OCI-LY7 (cell line): ENCODE data around the gene SAFB2. TPM values are rescaled to one million over a fixed set of nuclear protein-coding genes. Genes with fewer than 3 reads are reported as not detected.

Source experiments
- BruUV-seq: library from RNA; stranded (reverse); fragments of 400-500 nt; replicated peaks from 2 replicates; lab custom pipeline; 2021; lab: Mats Ljungman, UMichigan
- CTCF ChIA-PET: fragments of 300-600 bp; sonication (Branson Sonifier 250); formaldehyde crosslinking; loops from one replicate; lab custom pipeline; 2022; ENCODE audit warnings: antibody characterized with exemption; ENCODE audit not compliant: unreplicated experiment; lab: Charles Lee
- POLR2A ChIA-PET: fragments of 300-600 bp; sonication (Branson Sonifier 250); formaldehyde crosslinking; loops from one replicate; lab custom pipeline; 2022; ENCODE audit warnings: antibody characterized with exemption; lab: Charles Lee
- DNase-seq: peaks from one replicate; pipeline ENCODE4 v3.0.0-alpha.2; 2015; ENCODE audit warnings: low spot score
- H2AFZ ChIP-seq: fragments of 200-600 bp; sonication (generic), shearing (Covaris generic); 2 replicates; pipeline ENCODE4 v1.6.1; 2014; ENCODE audit warnings: mild to moderate bottlenecking, antibody characterized with exemption, low read length, moderate library complexity
- H3K27ac ChIP-seq: fragments of 200-600 bp; sonication (generic); 2 replicates; pipeline ENCODE4 v1.5.1; 2014; ENCODE audit warnings: mixed run types, low read depth, mild to moderate bottlenecking, moderate library complexity, low read length, inconsistent platforms; ENCODE audit not compliant: poor library complexity, severe bottlenecking
- H3K36me3 ChIP-seq: fragments of 200-600 bp; sonication (generic); 2 replicates; pipeline ENCODE4 v1.6.1; 2014; ENCODE audit warnings: mild to moderate bottlenecking, antibody characterized with exemption, low read length, moderate library complexity, mixed read lengths; ENCODE audit not compliant: insufficient read depth
- H3K4me1 ChIP-seq: fragments of 200-600 bp; sonication (generic); 2 replicates; pipeline ENCODE4 v1.5.1; 2014; ENCODE audit warnings: mild to moderate bottlenecking, low read length; ENCODE audit not compliant: insufficient read depth, poor library complexity, severe bottlenecking
- H3K4me2 ChIP-seq: fragments of 200-600 bp; sonication (generic); 2 replicates; pipeline ENCODE4 v1.6.1; 2014; ENCODE audit warnings: mild to moderate bottlenecking, low read length
- H3K4me3 ChIP-seq: fragments of 200-600 bp; sonication (generic); 2 replicates; pipeline ENCODE4 v1.5.1; 2014; ENCODE audit warnings: mild to moderate bottlenecking, low read depth, low read length; ENCODE audit not compliant: poor library complexity, severe bottlenecking
- H3K79me2 ChIP-seq: fragments of 200-600 bp; sonication (generic); 2 replicates; pipeline ENCODE4 v1.6.1; 2016; ENCODE audit warnings: low read depth, mild to moderate bottlenecking, low read length, moderate library complexity, mixed read lengths; ENCODE audit not compliant: insufficient read depth
- H3K9me2 ChIP-seq: fragments of 200-600 bp; sonication (generic); 2 replicates; pipeline ENCODE4 v1.6.1; 2016; ENCODE audit warnings: mild to moderate bottlenecking, low read length, mixed read lengths; ENCODE audit not compliant: insufficient read depth
- H3K9me3 ChIP-seq: fragments of 200-600 bp; sonication (generic); 2 replicates; pipeline ENCODE4 v1.6.1; 2014; ENCODE audit warnings: mild to moderate bottlenecking, mixed run types, low read length, mixed read lengths
- H4K20me1 ChIP-seq: fragments of 200-600 bp; sonication (generic); 2 replicates; pipeline ENCODE4 v1.6.1; 2014; ENCODE audit warnings: mild to moderate bottlenecking, antibody characterized with exemption, low read length, moderate library complexity, mixed read lengths; ENCODE audit not compliant: insufficient read depth
- CTCF ChIP-seq: fragments of 200-600 bp; sonication (generic); conservative IDR thresholded peaks from 2 replicates; pipeline ENCODE4 v1.5.1; 2014; ENCODE audit warnings: mild to moderate bottlenecking, antibody characterized with exemption, low read length, moderate library complexity, mixed read lengths
- EZH2phosphoT487 ChIP-seq: fragments of 200-600 bp; sonication (generic); IDR thresholded peaks from 2 replicates; pipeline ENCODE4 v1.6.1; 2018; ENCODE audit warnings: low read depth, borderline replicate concordance, mild to moderate bottlenecking, mixed run types, antibody characterized with exemption, low read length, moderate library complexity, mixed read lengths
- intact Hi-C: fragments of 100-400 bp; cut with micrococcal nuclease; formaldehyde crosslinking; loops from one replicate; pipeline ENCODE4 v1.10.0; 2022; ENCODE audit not compliant: unreplicated experiment
- total RNA-seq, 2 experiments: library from RNA; depleted of rRNA in 1 of 2; stranded (reverse); fragments of >200 nt in 1 of 2; shearing (Covaris generic) in 1 of 2; gene quantifications; 2 replicates each; pipeline ENCODE4 v1.2.3, GENCODE V29; 2014 to 2022

The SAFB2 gene
- total RNA-seq, 2 experiments from 2014 or later = 52.8 to 111 TPM

GRCh38 chr19:5547881-5548280 is 74.7 kb downstream of the SAFB2 start:
- Histone ChIP-seq H4K20me1 (no peaks in the 10 kb centered on the region), H3K4me3 (no peak overlapping the region), H2AFZ (no peak overlapping the region), H3K79me2 (no peaks in the 10 kb centered on the region), H3K4me1 (no peaks in the 10 kb centered on the region), H3K9me2 (no peaks in the 10 kb centered on the region), H3K36me3 (no peaks in the 10 kb centered on the region), H3K9me3 (no peaks in the 10 kb centered on the region), H3K27ac (no peak overlapping the region), H3K4me2 (no peak overlapping the region)
- POLR2A ChIA-PET = interaction anchor here (0.6 to 0.7 kb wide), 2 partner anchors 44 to 719 kb away, joined by 5 read pairs; no protein-coding TSS in a partner anchor
- peak; percentile 42 for DNase-seq
- intact Hi-C loops = no loop called here
- TF ChIP-seq EZH2phosphoT487 = no peak
- TF ChIP-seq CTCF = peak; percentile 76
- no TSS peak for BruUV-seq
- CTCF ChIA-PET = no interaction called here

GRCh38 chr19:5545984-5546383 is 76.6 kb downstream of the SAFB2 start:
- ChIA-PET CTCF (no interaction called here), POLR2A (no interaction called here)
- intact Hi-C loops = no loop called here
- no peaks in the 10 kb centered on the region for H4K20me1 ChIP-seq
- H3K36me3 ChIP-seq = no peaks in the 10 kb centered on the region
- H2AFZ ChIP-seq = no peak overlapping the region
- no peaks in the 10 kb centered on the region for H3K9me3 ChIP-seq
- H3K4me2 ChIP-seq = no peak overlapping the region
- H3K4me3 ChIP-seq = no peak overlapping the region
- no TSS peak for BruUV-seq
- H3K9me2 ChIP-seq = no peaks in the 10 kb centered on the region
- no peak for TF ChIP-seq CTCF
- H3K27ac ChIP-seq = no peak overlapping the region
- no peak for DNase-seq
- H3K79me2 ChIP-seq = no peaks in the 10 kb centered on the region
- no peaks in the 10 kb centered on the region for H3K4me1 ChIP-seq

- CTCF ChIA-PET = no interaction called here
These were observed 77.5 kb downstream of the SAFB2 start for GRCh38 chr19:5545051-5545450.

More at GRCh38 chr19:5545051-5545450, 77.5 kb downstream of the SAFB2 start:
- H2AFZ ChIP-seq = no peak overlapping the region
- no peaks in the 10 kb centered on the region for H3K36me3 ChIP-seq
- H3K27ac ChIP-seq = no peak overlapping the region
- no peak for TF ChIP-seq CTCF
- TF ChIP-seq EZH2phosphoT487 = no peak
- H3K9me2 ChIP-seq = no peaks in the 10 kb centered on the region
- POLR2A ChIA-PET = no interaction called here
- no peaks in the 10 kb centered on the region for H3K79me2 ChIP-seq
- DNase-seq = no peak
- no peak overlapping the region for H3K4me3 ChIP-seq
- no peaks in the 10 kb centered on the region for H4K20me1 ChIP-seq
- H3K4me2 ChIP-seq = no peak overlapping the region
- intact Hi-C loops = no loop called here
- no peaks in the 10 kb centered on the region for H3K4me1 ChIP-seq
- H3K9me3 ChIP-seq = no peaks in the 10 kb centered on the region
- BruUV-seq = no TSS peak
